GM12801 (cell line): ENCODE measurements around the gene FN1.

Experiments
- TF ChIP-seq, protein P1 (sequence below): IDR thresholded peaks from one replicate; pipeline ENCODE4 v1.5.1; 2011; ENCODE audit warnings: control low read depth; ENCODE audit not compliant: insufficient read length; ENCODE audit errors: extremely low read depth

FN1 gene

DNA sequence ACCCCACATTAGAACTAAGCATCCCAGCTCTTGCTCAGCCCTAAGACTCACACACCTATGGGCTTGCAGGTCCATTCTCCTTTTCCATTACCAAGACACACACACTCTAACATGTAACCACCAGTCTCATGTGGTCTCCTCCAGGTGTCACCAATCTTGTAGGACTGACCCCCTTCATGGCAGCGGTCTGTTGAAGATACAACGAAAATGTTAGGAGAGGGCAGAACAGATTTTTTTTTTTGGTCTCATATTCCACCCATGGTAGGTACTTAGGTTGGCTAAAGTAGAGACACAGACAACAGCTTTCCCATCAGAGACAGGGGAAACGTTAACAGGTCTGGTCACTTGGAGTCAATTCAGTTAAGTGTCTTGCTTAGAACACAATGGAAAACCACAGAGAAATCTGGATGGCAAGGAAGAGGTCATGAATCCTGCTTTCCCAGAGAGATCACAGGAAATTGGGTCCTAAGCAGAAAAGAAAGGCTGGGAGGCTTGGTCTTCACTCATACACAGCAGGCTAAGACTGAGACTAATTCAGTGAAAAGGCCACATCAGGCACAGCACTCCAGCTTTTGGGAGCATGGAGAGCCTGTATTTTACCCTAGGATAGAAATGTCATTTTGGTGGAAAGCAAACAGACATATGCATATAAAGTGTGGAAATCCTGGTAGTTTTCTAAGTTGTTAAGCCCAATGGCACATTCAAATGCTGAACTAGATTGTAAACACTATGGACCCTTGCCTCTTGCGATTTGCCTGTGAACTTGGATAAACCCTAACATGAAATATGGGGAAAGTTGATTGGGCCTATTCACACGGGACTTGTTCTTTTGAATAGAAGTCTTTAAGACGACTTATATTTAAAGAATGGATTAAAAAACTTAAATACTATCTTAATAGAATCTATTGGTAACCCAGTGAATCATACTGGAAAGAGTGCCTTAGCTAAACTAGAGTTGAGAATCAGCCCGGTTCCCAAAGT lies 3.8 kb downstream of the FN1 start:
- TF ChIP-seq, protein P1, sequence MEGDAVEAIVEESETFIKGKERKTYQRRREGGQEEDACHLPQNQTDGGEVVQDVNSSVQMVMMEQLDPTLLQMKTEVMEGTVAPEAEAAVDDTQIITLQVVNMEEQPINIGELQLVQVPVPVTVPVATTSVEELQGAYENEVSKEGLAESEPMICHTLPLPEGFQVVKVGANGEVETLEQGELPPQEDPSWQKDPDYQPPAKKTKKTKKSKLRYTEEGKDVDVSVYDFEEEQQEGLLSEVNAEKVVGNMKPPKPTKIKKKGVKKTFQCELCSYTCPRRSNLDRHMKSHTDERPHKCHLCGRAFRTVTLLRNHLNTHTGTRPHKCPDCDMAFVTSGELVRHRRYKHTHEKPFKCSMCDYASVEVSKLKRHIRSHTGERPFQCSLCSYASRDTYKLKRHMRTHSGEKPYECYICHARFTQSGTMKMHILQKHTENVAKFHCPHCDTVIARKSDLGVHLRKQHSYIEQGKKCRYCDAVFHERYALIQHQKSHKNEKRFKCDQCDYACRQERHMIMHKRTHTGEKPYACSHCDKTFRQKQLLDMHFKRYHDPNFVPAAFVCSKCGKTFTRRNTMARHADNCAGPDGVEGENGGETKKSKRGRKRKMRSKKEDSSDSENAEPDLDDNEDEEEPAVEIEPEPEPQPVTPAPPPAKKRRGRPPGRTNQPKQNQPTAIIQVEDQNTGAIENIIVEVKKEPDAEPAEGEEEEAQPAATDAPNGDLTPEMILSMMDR = no peak

DNA sequence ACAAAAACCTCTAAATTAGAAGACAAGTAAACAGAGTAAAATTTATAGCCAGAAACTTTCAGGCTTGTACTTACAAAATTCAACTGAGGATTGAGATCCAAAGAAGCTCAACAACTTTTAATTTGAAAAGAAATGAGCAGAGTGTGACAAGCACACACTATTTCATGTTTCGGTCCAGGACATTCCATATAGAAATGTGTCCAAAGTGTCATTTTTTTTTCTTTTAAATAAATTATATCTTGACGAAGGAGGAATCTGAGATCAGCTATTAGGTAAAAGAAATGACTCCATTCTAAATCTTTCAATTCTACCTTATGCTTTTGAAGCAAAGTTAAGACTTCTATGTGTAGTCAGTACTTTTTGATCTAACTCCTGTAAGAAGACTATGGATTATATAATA lies 4.6 kb downstream of the FN1 start:
- TF ChIP-seq, protein P1 = no peak

DNA sequence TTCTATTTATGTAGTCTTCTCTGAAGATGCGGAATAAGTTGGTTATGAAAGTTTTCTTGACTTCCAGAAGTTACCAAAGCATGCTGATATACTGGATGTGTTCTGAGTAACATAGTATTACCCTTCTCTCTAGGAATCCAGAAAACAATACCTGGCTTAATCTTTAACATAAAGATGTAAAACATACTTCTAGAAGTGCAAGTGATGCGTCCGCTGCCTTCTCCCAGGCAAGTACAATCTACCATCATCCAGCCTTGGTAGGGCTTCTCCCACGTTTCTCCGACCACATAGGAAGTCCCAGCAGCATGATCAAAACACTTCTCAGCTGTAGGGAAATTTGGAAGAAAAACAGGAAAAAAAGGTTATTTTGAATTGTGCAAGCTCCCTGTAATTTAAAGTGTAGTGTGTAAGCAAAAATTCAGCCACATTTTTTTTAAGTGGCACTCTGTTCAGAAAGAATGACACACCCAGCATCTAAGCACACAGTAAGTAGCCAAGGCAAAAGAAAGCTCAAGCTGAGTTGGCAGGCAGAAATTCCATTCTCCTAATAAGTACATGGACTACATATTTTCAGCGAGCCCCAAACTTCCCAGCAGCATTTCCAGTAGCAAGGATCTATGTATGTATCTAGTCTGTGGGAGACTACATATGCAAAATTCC lies 5.2 kb downstream of the FN1 start:
- TF ChIP-seq, protein P1 = no peak

DNA sequence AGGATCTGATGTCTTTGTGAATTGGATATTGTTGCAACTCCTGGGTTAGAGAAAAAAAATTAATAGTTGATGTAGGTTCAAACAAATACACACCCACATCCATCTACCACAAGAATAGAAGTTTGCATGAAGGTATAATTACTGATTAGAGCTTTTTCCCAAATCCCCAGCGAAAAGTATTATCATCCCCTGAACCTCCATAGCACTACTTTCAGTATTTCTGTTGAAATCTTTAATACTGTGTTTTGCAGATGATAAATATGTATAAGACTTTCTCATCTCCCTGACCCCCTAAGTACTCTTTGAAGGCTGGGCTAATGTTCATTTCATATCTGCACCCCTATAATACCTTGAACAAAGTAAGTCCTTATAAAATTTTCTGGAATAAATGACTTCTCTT lies 6.4 kb downstream of the FN1 start:
- TF ChIP-seq, protein P1 = no peak

DNA sequence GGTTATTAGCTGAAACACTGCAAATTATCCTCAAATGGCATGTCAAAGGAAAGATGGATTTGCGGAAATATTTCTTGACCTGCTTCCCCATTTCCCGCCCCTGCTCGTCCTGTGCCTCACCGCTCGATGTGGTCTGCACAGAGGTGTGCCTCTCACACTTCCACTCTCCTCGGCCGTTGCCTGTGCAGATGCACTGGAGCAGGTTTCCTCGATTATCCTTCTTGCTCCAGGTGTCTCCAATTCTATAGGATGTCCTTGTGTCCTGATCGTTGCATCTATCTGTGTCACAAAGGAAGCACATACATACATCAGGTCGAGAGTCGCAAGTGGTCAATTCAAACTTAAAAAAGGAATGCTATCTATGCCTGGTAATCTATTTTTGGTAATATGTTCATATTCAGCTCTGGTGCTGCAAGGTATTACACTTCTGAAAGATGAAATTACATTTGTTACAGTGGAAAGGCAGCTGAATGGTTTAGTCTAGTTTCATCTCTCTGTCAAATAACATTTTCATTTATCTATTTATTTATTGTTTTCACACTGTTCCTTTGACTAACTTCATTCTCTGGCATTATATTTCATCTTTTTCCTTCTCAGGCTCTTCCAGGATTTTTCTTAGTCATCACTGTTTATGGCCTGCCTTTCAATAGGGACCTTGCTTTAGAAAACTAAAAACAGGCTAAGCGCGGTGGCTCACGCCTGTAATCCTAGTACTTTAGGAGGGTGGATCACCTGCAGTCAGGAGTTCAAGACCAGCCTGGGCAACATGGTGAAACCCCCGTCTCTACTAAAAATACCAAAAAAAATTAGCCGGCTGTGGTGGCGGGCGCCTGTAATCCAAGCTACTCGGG lies 7.6 kb downstream of the FN1 start:
- TF ChIP-seq, protein P1 = no peak

DNA sequence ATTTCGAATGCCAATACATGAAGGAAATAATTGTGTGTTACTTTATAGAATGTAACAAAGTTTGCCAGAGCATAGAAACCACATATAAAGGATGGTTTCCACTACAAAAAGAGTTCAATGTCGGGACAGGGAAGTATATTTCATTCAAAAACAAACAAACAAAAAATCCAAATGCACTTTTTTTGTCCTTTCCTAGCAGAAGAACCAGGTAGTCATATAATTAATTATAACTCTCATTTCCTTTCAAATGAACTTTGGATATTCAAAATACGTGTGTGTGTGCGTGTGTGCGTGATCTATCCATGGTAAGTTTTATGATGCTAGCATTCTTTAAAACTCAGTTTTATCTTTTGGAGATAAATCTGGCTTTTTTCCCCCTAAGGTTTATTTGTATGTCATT lies 8.3 kb downstream of the FN1 start:
- TF ChIP-seq, protein P1 = no peak

DNA sequence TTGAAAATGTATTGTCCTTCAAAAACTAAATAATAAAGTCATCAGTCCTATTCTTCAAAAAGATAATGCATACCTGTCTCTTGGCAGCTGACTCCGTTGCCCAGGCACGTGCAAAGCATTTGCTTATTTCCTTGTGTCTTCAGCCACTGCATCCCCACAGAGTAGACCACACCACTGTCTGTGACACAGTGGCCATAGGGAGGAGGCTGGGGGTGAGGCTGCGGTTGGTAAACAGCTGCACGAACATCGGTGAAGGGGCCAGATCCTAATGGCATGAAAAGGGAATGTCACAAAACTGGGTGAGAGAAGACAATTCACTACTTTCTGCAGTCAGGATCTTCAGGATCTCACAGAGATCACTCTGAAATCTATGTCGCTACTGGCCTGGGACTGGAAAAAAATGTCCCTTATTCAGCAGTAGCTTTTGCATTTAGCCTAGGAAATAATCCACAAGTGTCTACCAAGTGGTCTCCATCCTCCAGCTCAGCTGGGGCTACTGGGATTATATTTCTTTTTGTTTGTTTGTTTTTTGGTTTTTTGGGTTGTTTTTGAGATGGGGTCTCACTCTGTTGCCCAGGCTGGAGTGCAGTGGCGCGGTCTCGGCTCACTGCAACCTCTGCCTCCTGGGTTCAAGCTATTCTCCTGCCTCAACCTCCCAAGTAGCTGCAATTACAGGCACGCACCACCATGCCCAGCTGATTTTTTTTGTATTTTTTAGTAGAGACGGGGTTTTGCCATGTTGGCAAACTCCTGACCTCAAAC lies 10.7 kb downstream of the FN1 start:
- TF ChIP-seq, protein P1 = no peak
